Neural cell (in vitro differentiated cells): ENCODE measurements around the gene P3H1. TPM values are rescaled to one million over a fixed set of nuclear protein-coding genes. Genes with fewer than 3 reads are reported as not detected.

ENCODE experiments used
- H2AFZ ChIP-seq: fragments of 200-600, 300-800 bp; sonication (generic), shearing (Covaris generic); 2 replicates; pipeline ENCODE4 v1.6.0; 2014; ENCODE audit warnings: low read depth, mild to moderate bottlenecking, antibody characterized with exemption, low read length, moderate library complexity
- H3F3A ChIP-seq: fragments of 200-600 bp; shearing (Covaris generic); 2 replicates; pipeline ENCODE4 v1.6.1; 2016; ENCODE audit warnings: mild to moderate bottlenecking, moderate library complexity, mixed read lengths, antibody characterized with exemption, low read length; ENCODE audit not compliant: insufficient read depth, poor library complexity, severe bottlenecking
- H3K27ac ChIP-seq: fragments of 200-600, 300-800 bp; sonication (generic), shearing (Covaris generic); 2 replicates; pipeline ENCODE4 v1.5.1; 2014; ENCODE audit warnings: mild to moderate bottlenecking, low read length, moderate library complexity
- H3K27me3 ChIP-seq: fragments of 300-800, 200-600 bp; sonication (generic), shearing (Covaris generic); 2 replicates; pipeline ENCODE4 v1.6.0; 2014; ENCODE audit warnings: mild to moderate bottlenecking, low read depth, low read length, moderate library complexity; ENCODE audit not compliant: insufficient read depth
- H3K36me3 ChIP-seq: fragments of 300-800, 200-600 bp; sonication (generic), shearing (Covaris generic); 2 replicates; pipeline ENCODE4 v1.5.1; 2014; ENCODE audit warnings: mild to moderate bottlenecking, antibody characterized with exemption, low read length, moderate library complexity; ENCODE audit not compliant: insufficient read depth
- H3K4me2 ChIP-seq: fragments of 300-800, 200-600 bp; sonication (generic), shearing (Covaris generic); 2 replicates; pipeline ENCODE4 v1.6.0; 2014; ENCODE audit warnings: mild to moderate bottlenecking, low read length
- H3K4me3 ChIP-seq: fragments of 300-800, 200-600 bp; sonication (generic), shearing (Covaris generic); 2 replicates; pipeline ENCODE4 v1.5.1; 2014; ENCODE audit warnings: mild to moderate bottlenecking, low read length, moderate library complexity
- H3K79me2 ChIP-seq: fragments of 200-600 bp; shearing (Covaris generic); replicated peaks from 2 replicates; pipeline ENCODE4 v1.6.0; 2014; ENCODE audit warnings: mild to moderate bottlenecking, low read length, moderate library complexity; ENCODE audit not compliant: insufficient read depth
- H3K9ac ChIP-seq: fragments of 300-800, 200-600 bp; sonication (generic), shearing (Covaris generic); 2 replicates; pipeline ENCODE4 v1.6.1; 2016; ENCODE audit warnings: mild to moderate bottlenecking, low read length, mixed read lengths
- H3K9me2 ChIP-seq: fragments of 200-600 bp; shearing (Covaris generic); 2 replicates; pipeline ENCODE4 v1.6.1; 2016; ENCODE audit warnings: mild to moderate bottlenecking, low read length, mixed read lengths; ENCODE audit not compliant: insufficient read depth
- H3K9me3 ChIP-seq: fragments of 200-600, 300-800 bp; sonication (generic), shearing (Covaris generic); 2 replicates; pipeline ENCODE4 v1.6.1; 2016; ENCODE audit warnings: mild to moderate bottlenecking, mixed run types, low read length, moderate library complexity, mixed read lengths
- H4K20me1 ChIP-seq: fragments of 200-600 bp; shearing (Covaris generic); 2 replicates; pipeline ENCODE4 v1.6.1; 2016; ENCODE audit warnings: mild to moderate bottlenecking, mixed run types; ENCODE audit not compliant: insufficient read depth
- CTCF ChIP-seq: fragments of 450-650 bp; IDR thresholded peaks from 2 replicates; pipeline ENCODE4 v1.5.1; 2014; ENCODE audit warnings: antibody characterized with exemption, mild to moderate bottlenecking, moderate library complexity; ENCODE audit not compliant: poor library complexity, severe bottlenecking
- EP300 ChIP-seq: fragments of 450-650 bp; conservative IDR thresholded peaks from 2 replicates; pipeline ENCODE4 v1.6.1; 2014; ENCODE audit warnings: antibody characterized with exemption, mild to moderate bottlenecking, moderate library complexity; ENCODE audit not compliant: poor library complexity, severe bottlenecking
- EZH2 ChIP-seq: fragments of 200-600, 300-800 bp; shearing (Covaris generic), sonication (generic); IDR thresholded peaks from 2 replicates; pipeline ENCODE4 v1.6.1; 2014; ENCODE audit warnings: antibody characterized with exemption, low read length, borderline replicate concordance, mild to moderate bottlenecking; ENCODE audit not compliant: insufficient read depth, poor library complexity, severe bottlenecking
- MXI1 ChIP-seq: fragments of 450-650 bp; conservative IDR thresholded peaks from 2 replicates; pipeline ENCODE4 v1.6.1; 2014; ENCODE audit warnings: antibody characterized with exemption, mild to moderate bottlenecking; ENCODE audit not compliant: poor library complexity, severe bottlenecking
- POLR2AphosphoS5 ChIP-seq: IDR thresholded peaks from 2 replicates; pipeline ENCODE4 v1.6.1; 2012
- RAD21 ChIP-seq: fragments of 450-650 bp; conservative IDR thresholded peaks from 2 replicates; pipeline ENCODE4 v1.6.1; 2014; ENCODE audit warnings: antibody characterized with exemption, mild to moderate bottlenecking, moderate library complexity
- REST ChIP-seq: IDR thresholded peaks from 2 replicates; pipeline ENCODE4 v1.6.1; 2012; ENCODE audit warnings: borderline replicate concordance
- SMC3 ChIP-seq: fragments of 450-650 bp; conservative IDR thresholded peaks from 2 replicates; pipeline ENCODE4 v1.6.1; 2014; ENCODE audit warnings: antibody characterized with exemption, mild to moderate bottlenecking, moderate library complexity; ENCODE audit not compliant: poor library complexity
- TAF1 ChIP-seq: IDR thresholded peaks from 2 replicates; pipeline ENCODE4 v1.6.1; 2012; ENCODE audit warnings: low read depth
- polyA plus RNA-seq: library from polyadenylated mRNA; depleted of rRNA; stranded (reverse); fragments of >200 nt; gene quantifications from 2 replicates; pipeline ENCODE4 v1.2.3, GENCODE V29; 2014

P3H1 gene
- polyA plus RNA-seq, 1 donor from 2014 or later = 32.4 TPM

GRCh38 chr1:42807056-42807668 is 40.3 kb upstream of the P3H1 start:
- no peak overlapping the region for H3K27ac ChIP-seq
- no peak for TF ChIP-seq MXI1
- no peak for TF ChIP-seq EZH2
- TF ChIP-seq TAF1 = no peak
- TF ChIP-seq CTCF = no peak
- TF ChIP-seq RAD21 = no peak
- TF ChIP-seq REST = no peak
- no peak for TF ChIP-seq POLR2AphosphoS5
- TF ChIP-seq EP300 = no peak
- TF ChIP-seq SMC3 = no peak
- H3K9me3 ChIP-seq = no peaks in the 10 kb centered on the region
- H3K4me2 ChIP-seq = no peak overlapping the region
- H3K4me3 ChIP-seq = no peak overlapping the region
- H3K9ac ChIP-seq = no peak overlapping the region
- no peaks in the 10 kb centered on the region for H3K27me3 ChIP-seq
- H3K36me3 ChIP-seq = no peaks in the 10 kb centered on the region
- H3K79me2 ChIP-seq = peaks cover 10% of the 10 kb centered on the region
- no peaks in the 10 kb centered on the region for H4K20me1 ChIP-seq
- H3F3A ChIP-seq = no peaks in the 10 kb centered on the region
- no peaks in the 10 kb centered on the region for H3K9me2 ChIP-seq
- no peak overlapping the region for H2AFZ ChIP-seq

DNA sequence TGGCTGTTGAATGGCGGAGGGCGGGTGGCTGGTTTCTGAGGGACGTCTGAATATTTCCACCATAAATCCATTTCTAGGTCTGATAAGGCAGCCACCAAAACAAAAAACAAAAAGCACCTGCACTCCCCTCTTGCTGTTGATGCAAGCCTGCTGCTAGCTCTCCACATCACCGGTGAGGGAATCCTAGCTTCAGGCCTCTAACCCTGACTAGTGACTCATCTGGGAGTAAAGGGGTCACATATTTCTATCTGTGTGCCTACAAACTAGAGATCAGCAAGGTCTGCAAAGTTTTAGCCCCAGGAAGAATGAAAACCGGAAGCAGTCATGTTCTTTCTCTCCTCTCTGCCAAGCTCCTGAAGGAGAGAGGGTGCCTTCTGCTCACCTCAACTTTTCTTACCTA is 39.8 kb upstream of the P3H1 start:
- Histone ChIP-seq H3K79me2 (peaks cover 4% of the 10 kb centered on the region), H3K27ac (no peak overlapping the region), H3K9me2 (no peaks in the 10 kb centered on the region), H3K9ac (no peak overlapping the region), H3K9me3 (no peaks in the 10 kb centered on the region), H3K4me2 (no peak overlapping the region), H3F3A (no peaks in the 10 kb centered on the region), H4K20me1 (no peaks in the 10 kb centered on the region), H3K36me3 (no peaks in the 10 kb centered on the region), H3K27me3 (no peaks in the 10 kb centered on the region), H3K4me3 (no peak overlapping the region), H2AFZ (no peak overlapping the region)
- TF ChIP-seq MXI1 (no peak), CTCF (no peak), EZH2 (no peak), TAF1 (no peak), POLR2AphosphoS5 (no peak), SMC3 (no peak), RAD21 (no peak), EP300 (no peak), REST (no peak)
